Tibial artery (tissue), 4 donors: ENCODE data around the gene TMEM273.

ENCODE experiments used
- DNase-seq, 2 donors: peaks; one replicate each; pipeline ENCODE4 v3.0.0-alpha.2; 2019
- H3K27ac ChIP-seq, 2 donors: fragments of 200-600 bp; sonication (generic) in 1 of 2; 1 replicate in 1 of 2; 2 replicates in 1 of 2; pipeline ENCODE4 v1.5.1; 2018 to 2019; ENCODE audit warnings: mild to moderate bottlenecking in 1 of 2
- H3K27me3 ChIP-seq, 2 donors: fragments of 200-600 bp; sonication (generic) in 1 of 2; one replicate each; pipeline versions ENCODE4 v1.5.1 to v1.6.0; 2016 to 2019
- H3K36me3 ChIP-seq, 3 donors: fragments of 200-600 bp; sonication (generic) in 2 of 3; one replicate each; pipeline ENCODE4 v1.5.1; 2016 to 2019; ENCODE audit warnings: mild to moderate bottlenecking in 2 of 3
- H3K4me1 ChIP-seq, 4 donors: fragments of 200-600 bp; sonication (generic) in 2 of 4; 1 replicate in 3 of 4; 2 replicates in 1 of 4; pipeline ENCODE4 v1.5.1; 2016 to 2019
- H3K4me3 ChIP-seq, 2 donors: fragments of 200-600 bp; sonication (generic) in 1 of 2; 1 replicate in 1 of 2; 2 replicates in 1 of 2; pipeline ENCODE4 v1.5.1; 2018 to 2019; ENCODE audit warnings: mild to moderate bottlenecking in 2 of 2
- H3K9me3 ChIP-seq, 3 donors: fragments of 200-600 bp; sonication (generic) in 1 of 3; one replicate each; pipeline ENCODE4 v1.5.1; 2016 to 2019
- intact Hi-C: fragments of 100-400 bp; cut with DNase I; formaldehyde crosslinking; loops from one replicate; pipeline ENCODE4 v1.15.0; 2023; ENCODE audit warnings: low total_unique reads
- TF ChIP-seq, protein P1 (sequence below), 2 experiments: fragments of 200-600 bp in 1 of 2; fragments of 450-650 bp in 1 of 2; IDR thresholded peaks; one replicate each; pipeline ENCODE4 v1.5.1; 2017 to 2019; ENCODE audit warnings: antibody characterized with exemption in 2 of 2, mild to moderate bottlenecking in 1 of 2, moderate library complexity in 1 of 2

Gene TMEM273, protein sequence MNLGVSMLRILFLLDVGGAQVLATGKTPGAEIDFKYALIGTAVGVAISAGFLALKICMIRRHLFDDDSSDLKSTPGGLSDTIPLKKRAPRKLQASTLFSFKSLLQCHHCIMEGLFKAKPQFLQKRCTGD

DNA sequence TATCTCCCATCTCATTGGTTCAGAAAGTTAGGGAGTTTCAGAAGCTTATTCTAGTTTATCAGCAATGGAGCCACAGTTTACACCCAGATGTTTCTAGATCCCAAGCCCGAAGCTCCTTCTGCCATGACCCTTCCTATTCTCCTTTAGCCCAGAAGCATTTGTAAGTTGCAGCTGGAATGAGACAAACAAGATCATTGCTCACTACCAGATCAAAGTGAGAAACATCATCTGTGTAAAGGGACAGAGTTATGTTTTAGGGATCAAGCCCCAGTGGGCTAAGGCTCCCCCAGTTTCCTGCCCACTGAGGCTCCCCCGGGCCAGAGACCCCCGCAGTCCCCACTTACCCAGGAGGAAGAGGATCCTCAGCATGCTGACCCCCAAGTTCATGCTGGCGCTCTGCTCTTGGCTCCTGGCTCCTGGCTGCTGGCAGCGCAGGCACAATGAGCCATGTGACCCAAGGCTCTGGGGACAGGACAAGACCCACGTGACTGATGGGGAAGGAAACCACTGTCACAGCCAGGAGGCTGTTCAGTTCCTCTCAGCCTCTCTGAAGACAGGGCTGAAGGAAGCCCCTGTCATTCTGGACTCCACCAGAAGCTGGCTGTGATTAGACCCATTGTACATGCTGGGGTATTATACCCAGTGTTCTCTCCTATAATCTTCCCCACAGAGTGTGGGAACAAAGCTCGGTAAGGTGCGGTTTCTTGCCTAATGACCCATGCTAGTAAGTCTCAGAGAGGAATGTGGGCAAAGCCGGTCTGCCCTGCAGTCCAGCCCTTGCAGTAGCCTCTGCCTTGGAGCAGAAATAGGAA, at the start of gene TMEM273:
Gene TMEM273 (minus strand): TSS at position 442 of the 812 bp plus-strand sequence. CDS start 55 bp downstream, at position 387.
- no peaks in the 10 kb centered on the region for H3K27me3 ChIP-seq
- H3K4me1 ChIP-seq, result peaks cover 0 to 18% (median 6%) of the 10 kb centered on the region in 4 donors
- no peaks in the 10 kb centered on the region for H3K9me3 ChIP-seq
- peak within 1 kb of the TSS; percentile 27 to 30 for H3K4me3 ChIP-seq
- DNase-seq, result peak; percentile 69 to 84
- intact Hi-C loops, result no loop called here
- TF ChIP-seq, protein P1, sequence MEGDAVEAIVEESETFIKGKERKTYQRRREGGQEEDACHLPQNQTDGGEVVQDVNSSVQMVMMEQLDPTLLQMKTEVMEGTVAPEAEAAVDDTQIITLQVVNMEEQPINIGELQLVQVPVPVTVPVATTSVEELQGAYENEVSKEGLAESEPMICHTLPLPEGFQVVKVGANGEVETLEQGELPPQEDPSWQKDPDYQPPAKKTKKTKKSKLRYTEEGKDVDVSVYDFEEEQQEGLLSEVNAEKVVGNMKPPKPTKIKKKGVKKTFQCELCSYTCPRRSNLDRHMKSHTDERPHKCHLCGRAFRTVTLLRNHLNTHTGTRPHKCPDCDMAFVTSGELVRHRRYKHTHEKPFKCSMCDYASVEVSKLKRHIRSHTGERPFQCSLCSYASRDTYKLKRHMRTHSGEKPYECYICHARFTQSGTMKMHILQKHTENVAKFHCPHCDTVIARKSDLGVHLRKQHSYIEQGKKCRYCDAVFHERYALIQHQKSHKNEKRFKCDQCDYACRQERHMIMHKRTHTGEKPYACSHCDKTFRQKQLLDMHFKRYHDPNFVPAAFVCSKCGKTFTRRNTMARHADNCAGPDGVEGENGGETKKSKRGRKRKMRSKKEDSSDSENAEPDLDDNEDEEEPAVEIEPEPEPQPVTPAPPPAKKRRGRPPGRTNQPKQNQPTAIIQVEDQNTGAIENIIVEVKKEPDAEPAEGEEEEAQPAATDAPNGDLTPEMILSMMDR (IDR thresholded peaks at IDR 0.05), result no peak
- no peaks in the 10 kb centered on the region for H3K36me3 ChIP-seq
- peak within 1 kb of the TSS; percentile 8 to 47 for H3K27ac ChIP-seq

DNA sequence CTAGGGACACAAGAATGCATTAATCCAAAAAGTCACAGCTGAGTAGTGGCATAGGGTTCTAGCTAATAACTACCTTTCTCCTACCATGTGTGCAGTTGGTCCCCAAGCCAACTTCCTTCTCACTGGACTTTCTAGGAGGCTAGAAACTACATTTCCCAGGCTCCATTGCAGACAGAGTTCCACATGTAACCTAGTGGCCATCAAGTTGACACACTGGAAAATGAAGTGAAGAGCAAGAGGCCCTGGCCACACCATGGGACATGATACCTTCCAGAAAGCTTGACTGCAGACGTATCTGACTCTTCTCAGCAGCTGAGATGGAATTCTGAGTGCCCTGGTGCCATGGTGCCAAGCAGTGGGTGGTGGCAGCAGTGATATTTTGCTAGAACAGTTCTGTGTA, 49.8 kb upstream of the TMEM273 start:
- Histone ChIP-seq H3K4me3 (no peak overlapping the region), H3K4me1 (no peaks in the 10 kb centered on the region), H3K9me3 (no peaks in the 10 kb centered on the region), H3K27me3 (peaks cover 0 to 9% of the 10 kb centered on the region in 2 donors), H3K27ac (no peak overlapping the region), H3K36me3 (no peaks in the 10 kb centered on the region)
- intact Hi-C loops, result no loop called here
- TF ChIP-seq, protein P1 (IDR thresholded peaks at IDR 0.05), result no peak
- no peak for DNase-seq

DNA sequence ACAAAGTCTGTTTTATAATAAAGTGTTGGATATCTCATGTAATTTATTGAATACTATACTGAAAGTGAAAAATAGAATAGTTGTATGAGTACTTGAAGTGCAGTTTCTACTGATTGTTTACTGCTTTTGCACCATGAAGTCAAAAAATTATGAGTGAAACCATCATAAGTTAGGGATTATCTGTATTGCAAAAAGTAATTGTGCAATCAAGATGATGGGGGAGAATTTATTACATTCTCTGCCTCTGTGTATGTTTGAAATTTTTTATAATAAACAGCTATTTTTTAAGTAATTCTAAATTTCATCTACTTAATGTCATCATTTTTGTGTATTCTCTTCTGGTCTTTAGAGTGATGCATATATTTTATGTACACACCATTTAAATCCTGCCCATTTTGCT, 47.2 kb upstream of the TMEM273 start:
- no peaks in the 10 kb centered on the region for H3K27me3 ChIP-seq
- intact Hi-C loops, result no loop called here
- no peak for DNase-seq
- no peak overlapping the region for H3K4me3 ChIP-seq
- no peaks in the 10 kb centered on the region for H3K9me3 ChIP-seq
- H3K4me1 ChIP-seq, result no peaks in the 10 kb centered on the region
- no peaks in the 10 kb centered on the region for H3K36me3 ChIP-seq
- TF ChIP-seq, protein P1 (IDR thresholded peaks at IDR 0.05), result no peak
- no peak overlapping the region for H3K27ac ChIP-seq

DNA sequence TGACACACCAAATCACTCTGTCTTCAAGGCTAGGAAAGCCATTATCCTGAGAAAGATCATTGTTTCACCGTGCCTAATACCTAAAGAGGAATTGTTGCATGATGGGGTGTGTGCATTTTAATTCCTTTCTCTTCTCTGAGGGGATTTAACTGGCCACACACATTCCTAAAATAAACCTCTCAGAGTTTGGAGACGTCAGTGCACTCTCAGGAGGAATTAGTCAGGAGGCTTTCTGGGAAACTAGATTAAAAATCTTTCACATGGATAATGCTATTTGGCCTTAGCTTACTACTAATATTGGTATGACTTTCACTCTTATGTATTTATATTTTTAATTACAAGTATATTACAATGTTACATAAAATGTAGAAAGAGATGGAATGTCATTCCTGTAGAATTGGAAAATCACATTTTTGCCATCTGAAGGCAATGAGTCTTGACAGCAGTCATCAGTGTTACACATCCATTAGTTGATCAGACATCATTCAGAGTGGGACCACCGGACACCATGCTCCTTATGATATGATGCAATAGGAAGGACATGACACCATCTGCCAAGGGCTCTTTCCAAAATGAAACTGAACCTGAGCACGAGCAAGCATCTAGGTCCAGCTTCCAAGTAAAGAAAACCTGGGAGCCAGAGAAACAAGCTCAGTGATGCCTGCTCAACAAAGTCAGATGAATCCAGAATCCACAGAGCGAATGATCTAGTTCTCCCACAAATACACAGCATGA, 43.1 kb upstream of the TMEM273 start:
- no peaks in the 10 kb centered on the region for H3K4me1 ChIP-seq
- H3K27ac ChIP-seq, result no peak overlapping the region
- intact Hi-C loops, result no loop called here
- TF ChIP-seq, protein P1 (IDR thresholded peaks at IDR 0.05), result no peak
- no peak for DNase-seq
- no peaks in the 10 kb centered on the region for H3K27me3 ChIP-seq
- no peak overlapping the region for H3K4me3 ChIP-seq
- H3K9me3 ChIP-seq, result no peaks in the 10 kb centered on the region
- no peaks in the 10 kb centered on the region for H3K36me3 ChIP-seq

DNA sequence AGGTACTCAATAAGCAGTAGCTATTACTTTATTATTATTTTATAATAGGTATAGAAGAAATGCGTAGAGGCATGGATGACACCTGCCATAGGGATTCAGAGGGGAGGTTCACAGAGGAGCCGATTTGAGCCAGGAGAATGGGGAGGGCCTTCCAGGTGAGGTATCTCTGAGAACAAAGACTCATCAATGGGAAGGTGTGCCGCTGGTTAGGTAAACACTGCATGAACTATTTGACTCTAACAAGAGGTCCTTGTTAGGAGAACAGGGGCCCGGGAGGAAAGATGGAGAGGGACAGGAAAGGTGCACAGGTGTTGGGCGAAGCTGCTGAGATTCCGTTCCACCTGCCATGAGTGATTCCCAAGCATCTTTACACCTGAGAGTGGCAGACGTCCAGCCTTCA, 41.8 kb upstream of the TMEM273 start:
- no peaks in the 10 kb centered on the region for H3K9me3 ChIP-seq
- no peaks in the 10 kb centered on the region for H3K4me1 ChIP-seq
- no peak overlapping the region for H3K4me3 ChIP-seq
- no peaks in the 10 kb centered on the region for H3K36me3 ChIP-seq
- H3K27ac ChIP-seq, result no peak overlapping the region
- no peaks in the 10 kb centered on the region for H3K27me3 ChIP-seq
- TF ChIP-seq, protein P1 (IDR thresholded peaks at IDR 0.05), result no peak
- intact Hi-C loops, result no loop called here
- no peak for DNase-seq
